HG03159 (cell line): Measurements from ENCODE around the gene CD164L2.
"Not testable (repeated sequence)": the region's sequence is repeated elsewhere in the genome, so short reads cannot be mapped to it uniquely, and the experiment has no call there.

Experiments used
- ATAC-seq: cut with Tn5 transposase; IDR thresholded peaks from one replicate; pipeline ENCODE4 v1.9.1; 2021; ENCODE audit warnings: mild to moderate bottlenecking, moderate library complexity; ENCODE audit not compliant: unreplicated experiment

CD164L2 gene

GRCh38 chr1:27383039-27383605 lies at the start of gene CD164L2:
Gene CD164L2 (minus strand): TSS chr1:27383333. CDS start chr1:27383239, 94 bp downstream.
- no peak for ATAC-seq

GRCh38 chr1:27432725-27433124 lies 49.6 kb upstream of the CD164L2 start:
- ATAC-seq, result not testable (repeated sequence)

GRCh38 chr1:27431601-27431940 lies 48.4 kb upstream of the CD164L2 start:
- ATAC-seq, result no peak

DNA sequence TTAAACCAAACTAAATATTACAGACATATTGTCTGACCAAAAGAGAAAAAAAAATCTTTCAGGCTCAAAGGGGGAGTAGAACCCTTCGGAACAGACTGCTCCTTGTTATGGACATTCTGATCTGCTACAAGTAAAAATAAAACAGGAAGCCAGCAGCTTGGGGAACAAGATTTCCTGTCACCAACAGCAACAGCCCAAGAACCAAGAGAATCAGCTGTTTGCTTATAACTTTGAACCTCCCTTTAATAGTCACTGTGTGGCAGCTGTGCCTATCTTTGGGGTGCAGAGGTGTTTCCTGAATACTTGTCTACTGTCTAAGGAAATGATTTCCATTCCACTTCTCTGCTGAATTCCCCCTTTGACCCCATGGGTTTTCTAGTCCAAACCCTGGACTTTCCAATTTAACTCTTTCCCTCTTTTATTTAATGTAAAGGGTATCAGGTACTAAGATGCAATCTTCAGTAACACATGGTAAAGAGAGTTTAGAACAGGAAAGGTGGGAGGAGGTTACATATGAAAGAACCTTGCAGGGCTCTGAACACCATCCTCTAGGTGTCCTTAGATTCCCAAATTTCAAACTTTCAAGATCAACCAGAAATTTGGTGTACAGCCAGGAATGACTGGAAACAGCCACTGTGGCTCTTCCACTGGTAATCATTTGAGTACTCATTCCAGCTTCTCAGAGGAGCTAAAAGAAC lies 47.9 kb upstream of the CD164L2 start:
- no peak for ATAC-seq

DNA sequence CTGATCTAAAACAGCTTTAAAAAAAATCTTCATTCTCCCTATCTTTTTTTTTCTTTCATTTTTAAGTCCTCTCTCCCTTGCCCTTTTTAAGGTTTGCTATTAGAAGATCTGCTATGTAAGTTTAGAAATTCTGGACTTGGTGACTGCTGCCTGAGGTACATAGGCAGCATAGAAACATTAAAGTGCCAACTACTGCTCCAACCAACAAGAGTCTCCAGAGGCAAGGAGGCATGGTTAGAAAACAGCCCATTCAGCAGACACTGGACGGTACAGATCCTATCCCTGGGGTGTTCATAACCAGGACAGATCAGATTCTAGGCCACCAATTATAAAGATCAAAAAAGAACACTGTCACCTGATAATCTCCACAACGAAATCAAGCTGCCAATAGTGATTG lies 45.9 kb upstream of the CD164L2 start:
- ATAC-seq, result no peak

DNA sequence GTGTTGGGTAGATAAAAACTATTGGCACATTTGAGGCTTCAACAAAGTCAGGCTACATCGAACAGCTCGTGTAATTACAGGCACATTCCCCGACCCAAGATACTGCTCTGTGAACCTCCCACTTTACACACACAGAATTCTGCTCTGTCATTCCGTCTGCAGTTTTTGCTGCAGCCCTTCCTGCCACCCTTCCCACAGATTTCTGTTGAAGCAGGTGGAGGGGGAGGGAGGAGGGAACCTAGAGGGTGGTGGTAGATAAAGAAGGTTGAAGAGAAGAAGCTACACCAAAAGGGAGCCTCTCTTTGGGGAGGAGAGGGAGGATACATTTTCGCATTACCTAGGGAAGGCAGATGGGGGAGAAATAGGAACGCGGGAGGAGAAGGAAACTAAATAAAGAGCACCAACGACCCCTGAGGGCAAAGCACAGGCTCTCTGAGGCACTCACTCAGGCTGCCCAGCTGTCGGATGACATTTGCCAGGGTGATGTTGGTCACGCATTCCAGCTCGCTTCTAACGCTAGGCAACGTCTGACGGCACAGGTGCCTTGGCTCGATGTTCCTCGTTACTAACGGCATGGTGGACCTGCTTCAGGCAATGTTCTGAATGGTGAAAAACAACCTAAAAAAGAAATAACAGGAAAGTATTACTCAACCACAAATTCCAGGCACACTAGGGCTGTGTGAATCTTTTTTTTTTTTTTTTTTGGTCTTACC lies 45.3 kb upstream of the CD164L2 start:
- no peak for ATAC-seq

GRCh38 chr1:27427816-27428315 lies 44.7 kb upstream of the CD164L2 start:
- no peak for ATAC-seq

DNA sequence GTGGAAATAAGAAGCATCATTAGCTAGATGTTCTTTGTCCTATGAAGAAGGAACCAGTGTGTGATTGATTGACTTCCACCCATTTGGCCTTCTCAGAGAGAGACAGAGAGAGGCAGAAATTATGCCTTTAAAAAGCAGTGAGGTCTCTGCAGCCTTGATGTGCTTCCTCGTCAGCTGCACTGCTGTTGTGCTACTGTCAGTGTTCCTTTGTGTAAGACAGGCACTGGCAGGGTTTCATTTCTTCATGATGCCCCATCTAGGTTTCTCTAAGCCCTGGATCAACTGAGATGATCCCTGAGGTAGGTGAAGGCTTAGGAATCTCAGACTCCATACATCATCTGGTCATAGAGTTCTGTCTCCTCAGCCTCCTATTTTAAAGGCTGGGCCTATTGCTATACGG lies 44.2 kb upstream of the CD164L2 start:
- ATAC-seq, result no peak

- no peak for ATAC-seq
Observed at GRCh38 chr1:27423709-27424108, 40.6 kb upstream of the CD164L2 start.

DNA sequence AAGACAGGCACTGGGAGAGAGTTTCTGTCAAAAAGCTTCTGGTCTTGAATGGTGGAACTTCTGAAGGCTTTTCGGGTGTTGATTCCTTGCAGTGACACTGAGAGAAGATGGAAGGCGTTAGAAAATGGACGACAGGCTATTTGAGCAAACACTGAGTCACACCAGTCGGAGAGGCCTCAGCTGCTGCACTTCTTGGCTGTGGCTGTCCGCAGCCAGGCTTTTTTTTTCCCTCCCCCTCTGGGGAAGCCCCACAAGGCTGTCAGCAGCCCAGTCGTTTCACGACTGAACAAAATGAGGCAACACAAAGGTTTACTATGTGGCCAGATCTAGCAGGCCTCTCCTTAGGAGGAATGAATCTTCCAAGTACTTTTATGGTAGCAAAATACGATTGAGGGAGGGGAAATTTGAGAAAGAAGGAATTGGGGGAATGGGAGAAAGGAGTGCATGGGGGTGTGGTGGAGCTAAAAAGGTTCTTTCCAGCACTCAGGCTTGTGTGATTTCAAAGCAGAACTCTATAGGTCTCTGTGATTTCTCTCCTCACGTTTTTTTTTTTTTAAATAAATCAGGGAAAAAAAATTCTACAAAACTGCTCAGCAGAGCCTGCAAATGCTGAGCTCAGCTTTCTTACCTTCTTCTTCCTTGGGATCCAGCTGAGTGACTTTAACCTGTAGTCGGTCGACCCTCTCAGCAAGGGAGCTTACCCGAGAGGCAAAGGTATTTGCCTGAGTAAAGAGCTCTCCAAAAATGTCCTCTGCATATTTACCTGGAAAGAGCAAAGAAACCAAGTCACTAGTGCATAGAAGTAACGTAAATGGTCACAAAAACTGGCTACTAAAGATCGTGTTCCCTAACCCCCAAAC lies 35.4 kb upstream of the CD164L2 start:
- ATAC-seq, result peak; percentile 63

DNA sequence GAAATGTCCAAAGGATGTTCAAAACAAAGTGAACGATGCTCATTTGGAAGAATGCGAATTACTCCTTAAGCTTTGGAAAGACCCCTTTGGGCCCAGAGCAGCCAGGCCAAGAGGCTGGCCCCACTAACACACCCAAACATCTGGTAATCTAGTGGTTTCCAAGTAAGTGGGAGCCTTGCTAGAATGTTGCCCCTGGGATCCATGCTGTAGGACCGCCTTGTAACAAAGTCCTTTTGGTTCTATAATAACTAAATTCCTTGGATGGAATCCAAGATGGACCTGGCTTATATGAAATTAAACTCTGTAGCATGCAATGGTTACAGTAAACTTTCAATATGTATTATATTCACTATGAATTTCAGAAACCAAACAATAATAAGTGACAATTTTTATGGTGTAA lies 34.6 kb upstream of the CD164L2 start:
- no peak for ATAC-seq

- no peak for ATAC-seq
Observed at GRCh38 chr1:27416387-27417111, 33.4 kb upstream of the CD164L2 start.

DNA sequence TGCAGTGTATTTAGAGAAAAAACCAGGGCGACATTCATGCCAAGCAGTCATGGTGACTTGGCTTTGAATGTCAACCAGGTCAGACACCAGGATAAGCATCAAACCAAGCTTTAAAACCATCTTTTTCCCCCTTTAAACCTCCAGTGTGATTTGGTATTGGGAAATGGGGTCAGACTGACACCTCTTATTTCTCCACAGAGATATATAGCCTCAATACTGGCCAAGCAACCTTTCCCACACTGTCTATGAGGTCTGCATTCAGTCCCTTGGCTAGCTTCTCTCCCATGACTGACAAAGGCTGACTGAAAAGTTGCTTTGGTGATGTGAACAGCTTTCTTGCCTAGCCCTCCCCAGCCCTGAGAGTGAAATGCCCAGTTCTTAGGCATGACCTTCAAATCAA lies 31.0 kb upstream of the CD164L2 start:
- no peak for ATAC-seq

DNA sequence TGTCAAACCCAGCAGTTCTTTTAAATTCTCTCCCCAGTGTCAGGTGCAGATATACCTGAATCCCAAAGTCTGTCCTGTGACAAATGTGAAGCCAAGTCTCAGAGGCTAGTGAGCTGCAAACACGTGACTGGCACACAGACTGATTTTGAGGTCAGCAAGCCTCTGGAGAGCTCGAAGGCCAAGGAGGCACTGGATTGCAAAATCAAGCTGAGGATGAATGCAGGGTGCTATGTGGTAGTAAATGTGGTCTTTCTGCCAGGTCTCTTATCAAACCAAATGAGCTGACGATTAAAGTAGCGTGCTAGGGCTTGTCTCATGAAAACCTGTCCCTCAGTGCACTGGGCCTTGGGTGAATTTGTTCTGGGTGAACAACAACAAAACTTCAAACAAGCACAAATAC lies 29.9 kb upstream of the CD164L2 start:
- ATAC-seq, result no peak

DNA sequence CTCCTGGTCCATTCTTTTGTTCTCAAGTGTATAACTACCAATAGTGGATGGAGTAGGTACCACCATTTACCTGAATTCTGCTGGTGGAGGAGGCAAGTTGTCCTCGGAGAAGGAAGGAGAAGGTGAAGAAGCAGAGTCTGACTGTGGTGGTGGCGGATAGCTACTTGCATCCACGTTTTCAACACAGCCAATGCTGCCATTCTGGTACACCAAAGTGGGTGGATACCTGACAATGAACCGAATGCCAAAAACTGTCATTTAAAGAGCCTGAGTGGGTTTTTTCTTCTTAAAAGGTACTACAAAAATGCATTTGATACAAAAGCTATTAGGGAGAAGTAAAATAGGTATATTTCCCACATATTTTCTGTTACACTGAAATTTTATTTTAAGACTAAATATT lies 29.4 kb upstream of the CD164L2 start:
- ATAC-seq, result no peak

DNA sequence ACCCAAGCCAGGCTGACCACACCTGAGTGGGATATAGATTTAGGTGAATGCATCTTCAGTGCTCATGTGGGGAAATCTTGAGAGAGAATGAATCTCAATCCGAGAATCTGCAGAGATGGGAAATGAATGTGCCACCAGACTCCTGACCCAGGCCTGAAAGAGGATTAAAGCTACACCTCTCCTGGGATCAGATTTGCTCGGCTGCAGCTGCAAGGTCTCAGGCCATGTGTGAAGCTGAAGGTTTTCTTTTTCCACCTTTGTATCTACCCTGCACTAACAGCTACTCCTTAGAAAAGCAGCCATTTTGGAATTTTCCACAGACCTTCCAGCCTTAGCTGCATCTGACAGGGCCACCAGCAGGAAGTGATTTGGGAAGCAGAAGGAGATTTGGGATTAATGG lies 27.6 kb upstream of the CD164L2 start:
- no peak for ATAC-seq

DNA sequence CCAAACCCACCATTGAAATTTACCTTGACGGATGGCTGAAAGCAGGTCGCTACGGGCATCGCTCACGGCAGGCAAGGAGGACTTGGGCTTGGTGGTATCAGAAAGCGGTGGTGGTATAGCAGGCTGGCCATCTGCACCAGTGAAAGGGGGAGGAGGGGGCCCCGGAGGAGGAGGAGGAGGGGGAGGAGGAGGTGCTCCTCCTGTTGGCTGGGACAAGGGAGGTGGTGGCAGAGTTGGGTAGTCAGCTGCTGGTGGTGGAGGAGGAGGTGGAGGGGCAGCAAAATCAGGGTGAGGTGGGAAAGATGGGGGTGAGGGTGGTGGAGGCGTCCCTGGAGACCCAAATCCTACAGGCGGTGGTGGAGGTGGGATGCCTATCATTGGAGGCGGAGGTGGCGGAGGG lies 26.5 kb upstream of the CD164L2 start:
- no peak for ATAC-seq

- ATAC-seq, result no peak
Observed at GRCh38 chr1:27408151-27408550, 25.0 kb upstream of the CD164L2 start.

DNA sequence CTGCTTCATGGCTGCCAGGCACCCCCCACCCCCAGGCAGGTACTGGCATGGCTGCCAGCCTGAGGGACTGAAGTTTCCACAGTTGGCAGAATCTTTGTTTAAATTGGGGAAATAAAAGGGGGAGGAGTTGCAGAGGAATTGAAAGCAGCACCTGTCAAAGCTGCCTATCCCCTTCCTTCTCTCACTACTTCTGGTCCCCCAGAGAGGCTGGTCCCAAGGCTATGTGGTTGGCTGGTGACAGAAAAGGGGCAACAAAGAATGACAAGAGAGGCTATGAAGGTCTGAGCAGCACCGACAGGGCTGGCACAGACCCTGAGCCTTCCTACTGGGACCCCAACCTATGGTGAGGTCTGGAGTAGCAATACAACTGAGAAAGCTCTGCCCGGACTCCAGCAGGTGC lies 23.7 kb upstream of the CD164L2 start:
- not testable (repeated sequence) for ATAC-seq

GRCh38 chr1:27406362-27406680 lies 23.2 kb upstream of the CD164L2 start:
- ATAC-seq, result no peak
